ENCODE results near the gene RFX1. TPM values are rescaled to one million over a fixed set of nuclear protein-coding genes. Genes with fewer than 3 reads are reported as not detected.

The RFX1 gene
- total and polyA plus RNA-seq, 9 of the 15 experiments (the other 6 are each of a cell fraction or from before 2014, with no cell fraction given): 0.14 to 19.3 (median 1.2) TPM

GRCh38 chr19:14027856-14028450 is 21.8 kb upstream of the RFX1 start, which contains the start of gene RLN3 (continued):
- TF ChIP-seq ZNF518B (CRISPR knock-in tag; IDR thresholded peaks at IDR 0.05) (no peak), ZMIZ1 (IDR thresholded peaks at IDR 0.05; ENCODE audit: low read depth in 2 of 2, low read length in 2 of 2) (0 out of 4 replicates have a peak, but pooled peaks of 1 of the 2 experiments have one; percentile 26), ZNF3 (CRISPR knock-in tag; IDR thresholded peaks at IDR 0.05) (no peak), ZNF444 (CRISPR knock-in tag; IDR thresholded peaks at IDR 0.05) (no peak), ZNF121 (CRISPR knock-in tag; conservative IDR thresholded peaks at IDR 0.05) (no peak), KDM1A (IDR thresholded peaks at IDR 0.05) (peak; percentile 54 to 62; a peak in 3 of 4 replicates), KLF1 (tag; IDR thresholded peaks at IDR 0.05) (no peak), MEIS2 (IDR thresholded peaks at IDR 0.05; ENCODE audit: partially characterized antibody) (no peak), LEF1 (IDR thresholded peaks at IDR 0.05) (no peak), PTRF (tag; IDR thresholded peaks at IDR 0.05) (no peak), GATA2 (CRISPR knock-in tag; IDR thresholded peaks at IDR 0.05) (peak; percentile 63), RAD21 (CRISPR knock-in tag; conservative IDR thresholded peaks at IDR 0.05 in 1 of 2, IDR thresholded peaks at IDR 0.05 in 1 of 2) (no peak), POLR2B (IDR thresholded peaks at IDR 0.05; ENCODE audit: low read depth, partially characterized antibody) (no peak), SRSF3 (IDR thresholded peaks at IDR 0.05; ENCODE audit: insufficient read depth, low read length) (no peak), ZNF140 (CRISPR knock-in tag; IDR thresholded peaks at IDR 0.05) (no peak), U2AF2 (optimal IDR thresholded peaks at IDR 0.05; ENCODE audit: low read depth, low read length) (no peak), TRIM28 (IDR thresholded peaks at IDR 0.05) (no peak), ZNF589 (CRISPR knock-in tag; IDR thresholded peaks at IDR 0.05; ENCODE audit: low read depth) (no peak), RBBP5 (IDR thresholded peaks at IDR 0.05; ENCODE audit: borderline replicate concordance, insufficient read depth, low read length, poor library complexity, severe bottlenecking) (peak; percentile 46), CBFA2T3 (IDR thresholded peaks at IDR 0.05) (peak; percentile 86), ZZZ3 (IDR thresholded peaks at IDR 0.05) (no peak)
